ENCODE measurements around the gene LRRC8E.

DNA sequence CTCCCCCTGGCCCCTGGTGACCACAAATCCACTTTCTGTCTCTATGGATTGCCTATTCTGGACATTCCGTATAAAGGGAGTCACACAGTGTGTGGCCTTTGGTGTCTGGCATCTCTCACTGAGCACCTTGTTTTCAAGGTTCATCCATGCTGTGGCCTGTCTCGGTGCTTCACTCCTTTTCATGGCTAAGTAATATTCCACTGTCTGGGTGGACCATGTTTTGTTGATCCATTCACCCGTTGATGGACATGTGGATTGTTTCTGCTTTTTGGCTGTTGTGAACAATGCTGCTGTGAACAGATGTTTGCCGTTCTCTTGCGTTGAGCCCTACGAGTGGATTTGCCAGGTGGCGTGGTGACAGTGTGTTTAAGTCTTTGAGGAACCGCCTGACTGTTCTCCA is 47.7 kb upstream of the LRRC8E start:
- TF ChIP-seq, protein P1, sequence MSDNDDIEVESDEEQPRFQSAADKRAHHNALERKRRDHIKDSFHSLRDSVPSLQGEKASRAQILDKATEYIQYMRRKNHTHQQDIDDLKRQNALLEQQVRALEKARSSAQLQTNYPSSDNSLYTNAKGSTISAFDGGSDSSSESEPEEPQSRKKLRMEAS (CRISPR knock-in tag; IDR thresholded peaks at IDR 0.05) = no peak
- TF ChIP-seq NR3C1 (CRISPR knock-in tag; conservative IDR thresholded peaks at IDR 0.05; ENCODE audit: low read depth) (no peak), CTCF (IDR thresholded peaks at IDR 0.05) (no peak), AFF4 (CRISPR knock-in tag; IDR thresholded peaks at IDR 0.05; ENCODE audit: borderline replicate concordance) (no peak), USF2 (CRISPR knock-in tag; IDR thresholded peaks at IDR 0.05) (no peak)

Measured in WTC11 (cell line).